HG02840 (cell line): ENCODE data around the gene WDR45B.

ENCODE experiments used
- ATAC-seq: cut with Tn5 transposase; IDR thresholded peaks from one replicate; pipeline ENCODE4 v1.9.1; 2021; ENCODE audit warnings: mild to moderate bottlenecking, moderate library complexity, moderate number of reproducible peaks; ENCODE audit not compliant: unreplicated experiment, low FRiP score

WDR45B gene

DNA sequence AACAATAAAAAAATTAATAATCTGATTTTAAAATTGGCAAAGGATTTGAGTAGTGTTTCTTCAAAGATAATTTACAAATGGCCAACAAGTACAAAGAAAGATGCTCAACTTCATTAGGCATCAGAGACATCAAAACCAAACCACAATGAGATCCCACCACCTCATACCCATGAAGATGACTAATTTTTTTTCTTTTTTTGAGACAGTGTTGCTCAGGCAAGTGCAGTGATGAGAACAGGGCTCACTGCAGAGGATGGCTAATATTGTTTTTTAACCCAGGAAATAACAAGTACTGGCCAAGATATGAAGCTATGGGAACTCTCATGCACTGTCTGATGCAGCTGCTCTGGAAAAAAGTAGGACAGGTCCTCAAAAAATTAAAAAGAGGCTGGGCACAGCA, 14.9 kb downstream of the WDR45B start:
- ATAC-seq = no peak

DNA sequence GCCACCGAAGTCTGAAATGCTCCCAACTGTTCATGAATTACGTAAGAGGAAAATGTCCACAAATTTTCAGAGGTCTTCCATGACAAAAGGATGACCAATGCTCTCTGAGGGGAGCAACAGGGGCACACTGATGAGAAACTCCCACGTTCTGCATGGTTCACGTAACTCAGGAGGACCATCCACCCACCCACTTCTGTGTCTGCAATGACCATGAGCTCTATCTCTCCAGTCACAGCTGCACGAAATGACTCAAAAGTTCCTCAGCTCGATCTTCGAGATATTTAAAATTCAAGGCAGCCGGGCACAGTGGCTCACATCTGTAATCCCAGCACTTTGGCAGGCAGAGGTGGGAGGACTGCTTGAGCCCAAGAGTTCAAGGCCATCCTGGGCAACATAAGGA, 15.8 kb downstream of the WDR45B start:
- ATAC-seq = no peak

DNA sequence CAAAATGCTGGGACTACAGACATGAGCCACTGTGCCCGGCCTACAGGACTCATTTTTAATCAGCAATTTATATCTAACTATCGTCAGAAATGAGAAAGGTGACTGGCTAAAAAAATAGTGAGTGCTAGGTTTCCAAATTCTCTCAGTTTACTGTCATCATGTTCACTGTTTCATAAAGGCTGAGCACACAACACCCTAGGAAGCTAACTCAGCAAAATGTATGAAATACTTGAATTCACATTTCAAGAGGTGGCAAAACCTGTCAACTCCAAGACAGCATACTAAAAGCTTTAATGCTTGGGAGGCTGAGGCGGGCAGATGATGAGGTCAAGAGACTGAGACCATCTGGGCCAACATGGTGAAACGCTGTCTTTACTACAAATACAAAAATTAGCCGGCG, 16.7 kb downstream of the WDR45B start:
- no peak for ATAC-seq

DNA sequence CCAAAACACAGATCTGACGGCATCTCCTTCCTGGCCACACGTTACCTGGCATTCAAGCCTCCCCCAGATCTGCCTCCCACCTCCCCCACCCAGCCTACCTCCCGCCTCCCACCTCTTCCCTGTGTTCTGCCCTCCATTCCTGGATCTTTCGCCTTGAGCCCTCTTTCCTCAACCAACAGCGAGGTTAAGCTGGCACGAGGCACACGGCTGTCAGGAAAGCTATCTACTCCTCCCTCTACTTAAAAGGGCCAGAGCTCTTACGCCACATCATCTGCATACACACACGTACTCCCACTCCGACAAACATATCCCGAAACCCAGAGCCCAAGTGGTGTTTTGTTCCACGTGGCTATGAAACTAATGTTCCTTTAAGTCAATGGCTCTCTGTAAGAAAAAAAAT, 18.0 kb downstream of the WDR45B start:
- no peak for ATAC-seq

DNA sequence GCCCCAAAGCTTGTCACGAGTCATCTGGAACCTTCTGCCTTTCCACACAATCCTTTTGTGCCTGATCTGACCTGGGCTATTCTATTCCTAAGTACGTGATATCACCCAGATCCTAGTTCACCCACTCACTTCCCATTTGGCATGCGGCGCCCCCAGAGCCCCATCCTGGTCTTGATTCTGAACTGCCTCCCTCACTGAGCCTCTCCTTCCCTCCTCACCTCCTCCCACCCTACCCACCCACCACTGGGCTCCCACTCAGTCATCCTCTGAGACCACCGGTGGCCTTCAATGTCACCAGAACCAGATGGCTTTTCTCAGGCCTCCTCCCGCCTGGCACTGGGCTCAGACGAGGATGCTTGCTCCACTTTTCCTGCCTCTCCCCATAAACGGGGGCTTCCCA, 18.5 kb downstream of the WDR45B start:
- no peak for ATAC-seq

DNA sequence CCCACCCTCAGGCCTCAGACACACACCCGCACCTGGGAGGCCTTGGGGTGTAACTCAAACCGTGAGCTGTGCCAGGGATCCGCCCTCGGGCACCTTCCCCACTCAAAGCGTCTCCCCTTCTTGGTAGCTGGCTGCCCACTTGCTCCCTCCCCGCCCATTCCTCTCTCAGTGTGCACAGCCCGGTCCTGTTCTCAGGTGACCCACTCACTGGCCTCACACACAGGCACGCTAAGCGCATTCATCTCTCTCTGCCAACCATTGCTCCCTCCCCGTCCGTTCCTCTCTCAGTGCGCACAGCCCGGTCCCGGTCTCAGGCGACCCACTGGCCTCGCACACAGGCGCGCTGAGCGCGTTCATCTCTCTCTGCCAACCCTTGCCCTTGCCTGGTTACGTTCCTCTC, 20.8 kb downstream of the WDR45B start:
- no peak for ATAC-seq

DNA sequence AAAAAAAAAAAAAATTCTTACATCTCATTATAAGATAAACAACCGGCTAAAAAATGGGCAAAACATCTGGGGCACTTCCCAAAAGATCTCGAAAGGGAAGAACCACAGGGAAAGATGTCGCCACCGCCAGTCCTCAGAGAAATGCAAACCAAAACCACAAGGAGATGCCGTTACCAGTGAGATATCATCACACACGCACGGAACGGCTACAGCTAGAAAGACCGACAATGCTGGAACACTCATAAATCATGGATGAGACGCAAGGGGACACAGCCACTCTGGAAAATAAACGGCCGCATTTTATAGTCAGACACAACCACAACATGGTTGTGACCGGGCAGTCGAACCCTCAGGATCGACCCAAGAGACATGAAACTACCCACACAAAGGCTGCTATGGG, 24.5 kb downstream of the WDR45B start:
- no peak for ATAC-seq

DNA sequence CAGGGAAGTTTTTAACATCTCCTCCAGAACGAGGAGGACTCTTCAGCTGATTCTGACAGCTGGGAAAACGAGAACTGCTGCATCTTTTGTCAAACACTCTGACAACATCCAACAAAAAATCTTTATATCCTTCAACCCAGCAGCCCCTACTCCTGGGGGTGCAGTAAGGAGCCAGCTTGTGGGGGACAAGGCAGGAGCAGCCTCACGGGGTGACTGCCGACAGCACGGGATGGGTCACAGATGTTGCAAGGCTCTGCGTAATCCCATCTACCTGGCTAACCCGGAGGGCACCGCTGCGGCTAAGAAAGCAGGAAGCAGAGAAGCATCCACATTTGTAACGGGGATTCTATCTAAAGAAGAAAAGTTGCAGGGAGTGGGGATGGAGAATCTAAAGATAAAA, 28.6 kb downstream of the WDR45B start:
- no peak for ATAC-seq

DNA sequence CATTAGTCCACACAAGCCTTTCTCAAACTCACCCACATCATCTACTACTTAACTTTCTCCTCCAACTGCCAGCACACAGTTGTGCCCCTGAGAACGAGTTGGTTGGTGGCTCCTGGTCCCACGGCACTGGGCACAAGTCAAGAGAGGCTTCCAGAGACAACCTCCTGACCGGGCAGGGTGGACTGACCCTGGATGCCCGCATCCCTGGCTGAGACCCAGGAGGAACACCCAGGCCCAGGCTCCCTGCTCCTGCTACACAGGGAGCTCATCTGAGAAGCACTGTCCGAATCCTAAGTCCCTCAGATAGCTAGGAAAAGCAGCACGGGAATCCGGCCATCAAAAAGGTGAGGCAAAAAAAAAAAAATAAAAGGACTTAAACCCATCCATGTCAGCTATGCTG, 29.0 kb downstream of the WDR45B start:
- ATAC-seq = no peak

DNA sequence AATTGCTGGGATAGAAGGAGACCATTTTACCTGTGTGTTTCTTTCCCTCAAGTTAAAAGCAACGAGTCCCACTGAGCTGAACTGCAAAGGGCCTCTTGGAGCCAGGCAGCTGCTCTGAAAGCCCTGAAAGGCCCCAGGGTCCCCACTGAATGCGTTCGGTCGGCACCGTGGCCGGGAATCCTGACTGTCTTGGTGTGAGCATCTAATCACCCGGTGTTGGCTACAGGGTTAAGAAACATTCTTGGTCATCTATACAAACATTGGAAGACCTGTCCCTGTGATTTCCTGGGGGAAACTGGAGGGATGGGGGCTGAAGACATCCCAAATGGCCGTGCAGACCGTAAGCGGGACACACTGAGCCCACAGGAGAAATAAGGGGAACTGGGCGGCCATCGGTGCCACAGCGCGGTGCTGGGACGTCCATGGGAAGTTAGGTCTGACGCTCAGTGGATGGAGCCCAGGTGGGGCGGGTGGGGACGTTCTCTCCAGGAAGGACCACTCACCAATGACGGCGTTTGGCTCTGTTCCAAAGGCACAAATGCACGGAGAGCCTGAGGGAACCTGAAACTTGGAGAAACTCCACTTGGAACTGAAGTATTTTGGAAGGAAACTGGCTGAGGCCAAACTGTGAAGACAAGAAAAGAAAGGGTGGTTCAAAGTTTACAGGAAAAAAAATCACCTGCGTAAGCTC, 32.1 kb downstream of the WDR45B start:
- ATAC-seq = no peak

DNA sequence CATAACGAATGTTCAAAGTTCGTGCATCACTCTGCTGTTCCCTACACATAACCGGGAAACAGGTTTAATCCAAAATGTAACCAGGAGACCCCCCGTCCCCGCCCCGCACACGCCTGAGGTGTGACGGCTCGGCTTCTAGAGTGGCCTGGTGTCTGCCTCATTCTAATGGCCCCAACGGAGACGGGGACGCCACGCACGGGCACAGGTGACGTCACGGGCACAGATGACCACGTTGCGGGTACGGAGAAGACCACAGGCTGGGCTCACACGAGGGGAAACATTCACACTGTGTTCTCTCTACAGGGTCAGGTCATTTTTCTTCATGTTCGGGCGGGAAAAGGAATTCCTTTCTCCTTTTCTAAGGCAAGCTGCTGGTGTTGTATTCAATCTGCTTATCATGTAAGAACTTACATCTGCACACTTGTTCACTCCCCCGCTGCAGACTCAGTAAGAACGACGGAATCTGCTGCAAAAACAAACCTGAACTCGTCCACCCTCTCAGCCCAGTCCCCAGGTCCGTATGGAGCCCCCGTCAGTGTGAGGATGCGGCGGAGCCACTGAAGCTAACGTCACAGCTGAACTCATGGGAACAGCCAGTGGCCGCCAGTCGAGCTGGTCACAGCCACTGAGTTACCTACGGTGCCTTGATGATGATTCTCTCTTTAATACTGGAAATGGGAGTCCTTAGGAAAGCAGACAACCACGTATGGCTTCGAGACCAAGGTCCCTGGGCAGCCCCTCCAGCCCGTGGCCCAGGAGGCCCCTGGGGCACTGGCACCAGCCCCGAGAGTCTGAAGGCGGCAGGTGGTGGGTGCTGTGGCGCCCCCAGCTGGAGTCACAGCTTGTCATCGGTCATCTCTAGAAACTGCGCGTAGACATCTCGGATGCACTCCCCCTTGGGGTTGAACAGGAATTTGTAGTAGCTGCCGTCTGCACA, 32.9 kb downstream of the WDR45B start:
- ATAC-seq = no peak

DNA sequence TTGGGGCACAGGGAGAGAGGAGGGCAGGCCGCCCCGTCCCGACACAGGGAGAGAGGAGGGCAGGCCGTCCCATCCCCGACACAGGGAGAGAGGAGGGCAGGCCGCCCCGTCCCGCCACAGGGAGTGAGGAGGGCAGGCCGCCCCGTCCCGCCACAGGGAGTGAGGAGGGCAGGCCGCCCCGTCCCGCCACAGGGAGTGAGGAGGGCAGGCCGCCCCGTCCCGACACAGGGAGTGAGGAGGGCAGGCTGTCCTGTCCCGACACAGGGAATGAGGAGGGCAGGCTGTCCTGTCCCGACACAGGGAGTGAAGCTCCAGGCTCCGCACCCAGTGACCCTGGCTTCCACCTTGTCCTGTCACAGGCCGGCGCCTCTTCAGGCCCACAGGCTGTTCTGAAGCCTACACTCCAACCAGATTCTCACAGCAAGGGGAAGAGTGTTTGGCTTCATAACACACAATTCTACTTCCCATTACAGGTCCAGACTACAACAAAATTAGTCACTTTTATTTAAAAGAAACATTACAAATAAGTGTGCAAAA, 34.1 kb downstream of the WDR45B start:
- ATAC-seq = no peak

DNA sequence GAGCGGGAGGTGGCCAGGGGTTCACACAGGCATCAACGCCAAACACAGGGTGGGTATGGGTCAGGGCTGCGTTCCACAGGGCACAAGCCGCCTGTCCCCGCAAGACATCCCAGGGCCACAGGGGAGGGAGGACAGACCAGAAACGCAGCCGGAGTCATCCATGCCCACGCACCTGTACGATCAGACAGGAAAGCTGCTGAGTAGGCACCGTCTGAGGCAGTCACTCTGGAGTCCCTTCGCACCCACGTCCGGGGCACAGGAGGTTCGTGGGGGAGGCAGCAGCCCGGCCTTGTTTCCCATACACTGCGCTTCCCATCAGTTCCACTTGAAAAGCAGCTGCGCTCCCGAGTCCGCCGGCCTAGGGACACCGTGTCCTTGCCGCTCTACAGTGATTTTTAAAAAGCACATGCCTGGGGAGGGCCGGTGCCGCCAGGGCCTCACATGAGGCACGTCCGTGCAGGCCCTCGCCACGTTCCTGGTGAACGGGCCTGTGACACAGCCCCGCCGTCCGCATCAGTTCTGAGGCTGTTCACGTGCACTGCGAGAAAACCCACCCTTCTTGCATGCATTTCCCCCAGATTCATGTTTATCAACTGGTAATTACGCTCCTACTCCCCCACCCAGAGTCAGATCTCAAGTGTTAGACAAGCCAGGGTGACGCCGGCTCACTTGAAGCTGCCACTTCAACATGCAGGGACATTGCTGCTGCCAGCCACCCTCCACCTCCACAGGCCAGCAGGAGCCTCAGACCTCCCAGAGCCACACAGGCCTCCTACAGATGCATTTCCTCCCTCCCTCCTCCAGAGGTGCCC, 34.8 kb downstream of the WDR45B start:
- no peak for ATAC-seq

DNA sequence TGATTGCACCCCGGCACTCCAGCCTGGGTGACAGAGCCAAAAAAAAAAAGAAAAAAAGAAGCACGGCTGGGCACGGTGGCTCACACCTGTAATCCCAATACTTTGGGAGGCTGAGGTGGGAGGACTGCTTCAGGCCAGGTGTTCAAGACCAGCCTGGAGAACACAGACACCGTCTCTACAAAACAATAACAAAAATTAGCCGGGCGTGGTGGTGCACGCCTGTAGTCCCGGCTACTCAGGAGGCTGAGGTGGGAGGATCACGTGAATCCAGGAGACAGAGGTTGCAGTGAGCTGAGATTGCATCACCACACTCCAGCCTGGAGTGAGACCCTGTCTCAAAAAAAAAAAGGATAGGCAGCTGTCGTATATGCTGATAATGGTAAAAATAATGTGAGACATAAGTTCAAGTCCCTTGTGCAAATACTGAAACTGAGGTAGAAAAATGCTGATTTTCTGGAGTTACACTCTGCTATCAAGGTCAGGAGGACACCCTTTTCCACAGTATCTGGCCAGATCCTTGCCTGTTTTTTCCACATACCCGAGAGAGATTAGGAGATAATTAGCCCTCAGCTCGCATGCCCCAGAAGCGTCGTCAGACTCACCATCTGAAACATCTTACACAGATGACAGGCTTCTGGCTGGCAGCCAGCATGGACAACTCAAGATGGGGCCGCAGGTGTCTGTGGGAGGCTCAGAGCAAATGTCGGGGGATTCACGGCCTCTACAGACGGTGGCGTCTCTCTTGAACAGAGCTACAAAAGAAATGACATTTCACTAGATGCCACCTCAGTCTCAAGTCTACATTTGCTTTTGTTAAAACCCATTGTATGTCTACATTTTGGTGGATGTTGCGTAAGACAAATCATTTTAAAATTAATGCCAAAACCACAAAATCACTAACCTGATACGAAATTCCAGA, 36.8 kb downstream of the WDR45B start:
- ATAC-seq = no peak

DNA sequence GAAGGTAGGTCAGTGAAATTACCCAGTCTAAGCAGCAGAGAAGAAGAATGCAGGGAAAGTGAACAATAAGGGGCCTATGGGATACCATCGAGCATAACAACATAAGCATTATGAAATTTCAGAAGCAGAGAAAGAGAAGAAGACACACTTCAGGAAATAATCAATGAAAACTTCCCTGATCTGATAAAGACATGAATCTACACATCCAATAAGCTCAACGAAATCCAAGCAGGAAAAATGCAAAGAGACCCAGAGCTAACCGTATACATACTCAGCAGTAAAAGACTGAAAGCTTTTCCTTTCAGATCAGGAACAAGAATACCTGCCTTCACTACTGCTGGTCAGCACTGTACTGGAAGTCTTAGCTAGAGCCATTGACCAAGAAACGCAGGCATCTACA, 38.6 kb downstream of the WDR45B start:
- no peak for ATAC-seq

DNA sequence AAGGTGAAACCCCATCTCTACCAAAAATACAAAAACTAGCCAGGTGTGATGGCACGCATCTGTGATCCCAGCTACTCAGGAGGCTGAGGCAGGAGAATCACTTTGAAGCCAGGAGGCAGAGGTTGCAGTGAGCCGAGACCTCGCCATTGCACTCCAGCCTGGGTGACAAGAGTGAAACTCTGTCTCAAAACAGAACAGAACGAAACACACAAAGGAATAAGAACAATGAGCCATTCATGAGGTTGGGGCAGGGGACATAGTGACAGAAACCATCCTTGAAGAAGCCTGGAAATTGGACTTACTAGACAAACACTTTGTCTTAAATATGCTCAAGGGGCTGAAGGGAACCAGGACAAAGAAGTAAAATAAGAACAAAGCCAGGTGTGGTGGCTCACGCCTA, 39.4 kb downstream of the WDR45B start:
- no peak for ATAC-seq

DNA sequence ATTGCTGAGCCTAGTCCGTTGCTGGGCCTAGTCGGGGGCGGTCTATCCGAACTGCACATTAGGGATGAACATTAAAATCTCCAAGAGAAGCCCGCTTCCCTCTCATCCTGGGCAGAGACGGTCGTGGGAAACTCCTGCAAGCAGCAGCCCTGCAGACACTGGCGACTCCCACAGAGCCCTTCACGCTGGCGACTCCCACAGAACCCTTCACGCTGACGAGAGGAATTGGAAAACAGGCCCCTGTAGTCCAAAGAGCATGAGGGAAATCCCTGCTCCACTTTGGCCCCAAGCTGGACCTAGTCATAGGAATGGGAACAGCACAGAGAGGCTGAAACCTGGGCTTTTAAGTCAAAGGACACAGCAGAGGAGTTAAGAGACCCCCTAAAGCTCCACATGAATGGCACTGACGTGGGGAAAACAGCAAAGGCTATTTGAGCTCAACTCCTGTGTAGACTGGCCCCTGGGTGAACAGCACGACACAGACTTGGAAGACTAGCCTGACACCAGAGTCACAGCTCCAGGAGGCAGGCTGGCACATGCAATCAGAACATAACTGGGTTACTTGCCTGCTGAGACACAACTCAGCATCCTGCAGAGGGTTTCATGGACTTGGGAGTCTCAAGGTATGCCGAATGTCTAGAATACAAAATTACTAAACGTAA, 42.2 kb downstream of the WDR45B start:
- no peak for ATAC-seq

DNA sequence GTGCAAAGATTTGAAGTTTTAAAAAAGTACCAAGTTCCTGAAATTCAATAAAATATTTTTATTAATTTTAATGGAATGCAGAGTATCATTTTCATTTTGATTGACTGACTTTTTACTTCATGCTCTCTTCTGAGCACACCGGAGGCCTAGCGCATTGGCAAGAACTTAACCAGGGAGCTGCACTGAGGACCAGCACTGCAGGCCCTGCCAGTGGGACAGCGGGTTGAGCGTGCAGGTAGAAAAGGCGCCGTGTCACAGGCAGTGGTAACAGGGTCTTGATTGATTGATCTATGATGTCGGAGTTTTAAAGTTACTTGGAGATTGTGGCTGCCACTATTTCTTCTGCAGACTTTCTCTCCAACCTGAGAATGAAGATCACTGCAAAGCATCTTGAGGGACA, 43.7 kb downstream of the WDR45B start:
- no peak for ATAC-seq

DNA sequence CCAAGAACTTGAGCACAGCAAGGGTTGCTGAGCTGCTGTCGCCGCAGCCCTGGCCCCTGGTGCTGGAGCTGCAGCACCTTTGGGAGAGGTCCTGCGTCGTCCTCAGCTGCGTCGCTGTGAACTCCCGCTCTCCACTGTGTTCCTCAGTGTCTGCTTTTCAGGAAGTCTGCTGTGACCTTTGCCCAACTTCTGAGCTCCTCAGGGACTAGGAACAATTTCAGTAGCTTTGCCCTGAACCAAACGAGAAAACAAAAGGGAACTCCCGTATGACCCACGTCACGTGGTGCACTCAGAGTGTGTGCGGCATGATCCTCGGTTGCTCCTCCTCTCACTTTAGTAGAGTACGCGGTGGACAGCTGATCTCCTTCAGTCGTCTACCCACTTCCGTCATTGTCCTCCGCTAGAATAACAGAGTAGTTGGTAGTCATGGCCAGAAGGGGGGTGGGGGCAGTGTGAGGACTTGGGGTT, 44.2 kb downstream of the WDR45B start:
- ATAC-seq = no peak
